ENCODE data around the gene COL4A6. TPM values are rescaled to one million over a fixed set of nuclear protein-coding genes. Genes with fewer than 3 reads are reported as not detected.
"Not testable (repeated sequence)": the region's sequence is repeated elsewhere in the genome, so short reads cannot be mapped to it uniquely, and the experiment has no call there.

COL4A6 gene
- total RNA-seq, 1 donor from 2014 or later, result under 0.01 TPM

GRCh38 chrX:108384783-108385182, 53.4 kb downstream of the COL4A6 start:
- Histone ChIP-seq H3K36me3 (no peaks in the 10 kb centered on the region), H3K4me3 (no peak overlapping the region), H3K9me3 (peaks cover 0 to 14% of the 10 kb centered on the region in 2 donors), H3K4me1 (no peaks in the 10 kb centered on the region), H3K27ac (no peak overlapping the region), H3K27me3 (no peaks in the 10 kb centered on the region)
- TF ChIP-seq CTCF (IDR thresholded peaks at IDR 0.05), result no peak
- no peak for DNase-seq (ENCODE audit: low spot score in 2 of 2)
- intact Hi-C loops (cut with DNase I), result no loop called here

- H3K4me3 ChIP-seq, result no peak overlapping the region
- intact Hi-C loops (cut with DNase I), result no loop called here
- H3K27ac ChIP-seq, result no peak overlapping the region
These were observed 58.0 kb downstream of the COL4A6 start for GRCh38 chrX:108380222-108380621.

GRCh38 chrX:108376821-108377220, 61.4 kb downstream of the COL4A6 start:
- not testable (repeated sequence) for H3K4me1 ChIP-seq; DNase-seq (ENCODE audit: low spot score in 2 of 2)

More at GRCh38 chrX:108380222-108380621, 58.0 kb downstream of the COL4A6 start:
- H3K9me3 ChIP-seq, result no peaks in the 10 kb centered on the region
- no peaks in the 10 kb centered on the region for H3K4me1 ChIP-seq
- H3K27me3 ChIP-seq, result no peaks in the 10 kb centered on the region
- no peak for TF ChIP-seq CTCF (IDR thresholded peaks at IDR 0.05)
- no peaks in the 10 kb centered on the region for H3K36me3 ChIP-seq
- DNase-seq (ENCODE audit: low spot score in 2 of 2), result no peak

GRCh38 chrX:108375591-108375990, 62.6 kb downstream of the COL4A6 start:
- intact Hi-C loops (cut with DNase I), result not testable (repeated sequence)

More at GRCh38 chrX:108376821-108377220, 61.4 kb downstream of the COL4A6 start:
- H3K4me3 ChIP-seq; intact Hi-C loops (cut with DNase I); H3K36me3 ChIP-seq; H3K27ac ChIP-seq; H3K9me3 ChIP-seq; H3K27me3 ChIP-seq: not testable (repeated sequence)

GRCh38 chrX:108366644-108367406, 71.4 kb downstream of the COL4A6 start:
- intact Hi-C loops (cut with DNase I), result no loop called here
- Histone ChIP-seq H3K4me1 (no peaks in the 10 kb centered on the region), H3K4me3 (no peak overlapping the region), H3K27ac (no peak overlapping the region), H3K27me3 (no peaks in the 10 kb centered on the region), H3K36me3 (no peaks in the 10 kb centered on the region), H3K9me3 (no peaks in the 10 kb centered on the region)
- DNase-seq (ENCODE audit: low spot score in 2 of 2), result no peak
- TF ChIP-seq CTCF (IDR thresholded peaks at IDR 0.05), result no peak

More at GRCh38 chrX:108375591-108375990, 62.6 kb downstream of the COL4A6 start:
- DNase-seq (ENCODE audit: low spot score in 2 of 2); H3K27ac ChIP-seq; H3K36me3 ChIP-seq; H3K4me1 ChIP-seq; H3K9me3 ChIP-seq; H3K27me3 ChIP-seq; H3K4me3 ChIP-seq: not testable (repeated sequence)

- no peak for DNase-seq (ENCODE audit: low spot score in 2 of 2)
- intact Hi-C loops (cut with DNase I), result no loop called here
- no peak for TF ChIP-seq CTCF (IDR thresholded peaks at IDR 0.05)
- H3K27me3 ChIP-seq, result no peaks in the 10 kb centered on the region
- H3K4me3 ChIP-seq, result no peak overlapping the region
- no peak overlapping the region for H3K27ac ChIP-seq
- H3K4me1 ChIP-seq, result no peaks in the 10 kb centered on the region
- no peaks in the 10 kb centered on the region for H3K36me3 ChIP-seq
- H3K9me3 ChIP-seq, result no peaks in the 10 kb centered on the region
These were observed 76.2 kb downstream of the COL4A6 start for GRCh38 chrX:108362026-108362425.

Data from ascending aorta (tissue), 2 donors.